PC-9 (cell line): ENCODE data around the gene WWC2. TPM values are rescaled to one million over a fixed set of nuclear protein-coding genes. Genes with fewer than 3 reads are reported as not detected.

ENCODE experiments used
- BruUV-seq: library from RNA; stranded (reverse); fragments of 400-500 nt; replicated peaks from 2 replicates; lab custom pipeline; 2021; lab: Mats Ljungman, UMichigan
- CTCF ChIA-PET: fragments of 300-600 bp; sonication (Branson Sonifier 250); formaldehyde crosslinking; loops from one replicate; lab custom pipeline; 2022; ENCODE audit warnings: antibody characterized with exemption; lab: Charles Lee
- POLR2A ChIA-PET: fragments of 300-600 bp; sonication (Branson Sonifier 250); formaldehyde crosslinking; loops from one replicate; lab custom pipeline; 2022; ENCODE audit warnings: antibody characterized with exemption; ENCODE audit not compliant: unreplicated experiment; lab: Charles Lee
- DNase-seq, 2 experiments: peaks; one replicate each; pipeline versions ENCODE4 v3.0.0 to v3.0.0-alpha.2; 2015 to 2022; ENCODE audit warnings: mixed read lengths in 1 of 2
- H2AFZ ChIP-seq: fragments of 200-600 bp; sonication (generic); 2 replicates; pipeline ENCODE4 v1.8.1; 2017; ENCODE audit warnings: antibody characterized with exemption
- H3F3A ChIP-seq: fragments of 200-600 bp; sonication (generic); 2 replicates; pipeline ENCODE4 v1.8.1; 2017; ENCODE audit warnings: antibody characterized with exemption, mild to moderate bottlenecking, low read depth; ENCODE audit not compliant: insufficient read depth
- H3K27ac ChIP-seq: fragments of 200-600 bp; sonication (generic); 2 replicates; pipeline ENCODE4 v1.6.1; 2016; ENCODE audit warnings: mixed run types
- H3K27me3 ChIP-seq: fragments of 200-600 bp; sonication (generic); 2 replicates; pipeline ENCODE4 v1.6.1; 2016; ENCODE audit warnings: low read depth, mixed run types; ENCODE audit not compliant: insufficient read depth
- H3K36me3 ChIP-seq: fragments of 200-600 bp; sonication (generic); 2 replicates; pipeline ENCODE4 v1.6.1; 2016; ENCODE audit warnings: low read depth, mixed run types
- H3K4me1 ChIP-seq: fragments of 200-600 bp; sonication (generic); replicated peaks from 2 replicates; pipeline ENCODE4 v1.6.1; 2016; ENCODE audit warnings: mixed run types; ENCODE audit not compliant: insufficient read depth
- H3K4me2 ChIP-seq: fragments of 200-600 bp; sonication (generic); 2 replicates; pipeline ENCODE4 v1.6.1; 2017; ENCODE audit warnings: mixed run types
- H3K4me3 ChIP-seq: fragments of 200-600 bp; sonication (generic); 2 replicates; pipeline ENCODE4 v1.6.1; 2016; ENCODE audit warnings: mixed run types
- H3K79me2 ChIP-seq: fragments of 200-600 bp; sonication (generic); 2 replicates; pipeline ENCODE4 v1.6.1; 2017; ENCODE audit warnings: low read depth, mixed run types
- H3K9me2 ChIP-seq: fragments of 200-600 bp; sonication (generic); 2 replicates; pipeline ENCODE4 v1.8.1; 2017; ENCODE audit warnings: mild to moderate bottlenecking; ENCODE audit not compliant: insufficient read depth
- H3K9me3 ChIP-seq: fragments of 200-600 bp; sonication (generic); 2 replicates; pipeline ENCODE4 v1.8.1; 2016; ENCODE audit warnings: low read depth; ENCODE audit not compliant: insufficient read depth
- H4K20me1 ChIP-seq: fragments of 200-600 bp; sonication (generic); 2 replicates; pipeline ENCODE4 v1.8.1; 2017; ENCODE audit not compliant: insufficient read depth
- CTCF ChIP-seq: fragments of 200-600 bp; sonication (generic); conservative IDR thresholded peaks from 2 replicates; pipeline ENCODE4 v1.6.1; 2017; ENCODE audit warnings: mixed run types, antibody characterized with exemption, mild to moderate bottlenecking, moderate library complexity
- EZH2 ChIP-seq: fragments of 200-600 bp; sonication (generic); IDR thresholded peaks from 2 replicates; pipeline ENCODE4 v1.8.0; 2017; ENCODE audit warnings: antibody characterized with exemption, low read depth
- intact Hi-C: fragments of 100-400 bp; cut with micrococcal nuclease; formaldehyde crosslinking; loops from one replicate; pipeline ENCODE4 v1.10.0; 2022; ENCODE audit not compliant: unreplicated experiment
- total RNA-seq: library from RNA; stranded (reverse); gene quantifications from 2 replicates; pipeline ENCODE4 v1.2.3, GENCODE V29; 2021

WWC2 gene
- total RNA-seq, 1 experiment from 2014 or later = 42.3 TPM

DNA sequence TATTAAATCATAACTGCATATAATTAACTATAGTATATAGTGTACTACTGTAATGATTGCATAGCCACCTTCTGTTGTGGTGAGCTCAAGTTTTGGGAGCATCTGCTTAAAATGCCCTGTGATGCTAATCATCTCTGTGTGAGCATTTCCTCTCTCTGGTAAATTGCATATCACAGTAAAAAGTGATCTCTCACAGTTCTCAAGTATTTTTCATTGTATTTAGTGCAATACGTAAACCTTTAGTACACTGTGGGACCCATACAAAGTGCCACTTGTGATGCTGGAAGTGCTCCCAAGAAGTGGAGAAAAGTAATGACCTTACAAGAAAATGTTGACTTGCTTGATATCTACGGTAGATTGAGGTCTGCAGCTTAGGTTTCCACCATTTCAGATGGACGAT lies 82.0 kb downstream of the WWC2 start:
- no peak overlapping the region for H3K4me3 ChIP-seq
- peaks cover 7% of the 10 kb centered on the region; the same call in 1 of the 2 replicates for H3F3A ChIP-seq
- H2AFZ ChIP-seq = no peak overlapping the region
- intact Hi-C loops = loop anchor here (5.0 kb wide), 2 partner anchors 49 to 84 kb away; partner anchors contain the start of gene WWC2
- no peaks in the 10 kb centered on the region for H4K20me1 ChIP-seq
- ChIA-PET POLR2A (no interaction called here), CTCF (no interaction called here)
- 0 out of 2 replicates have a peak, but pooled peaks cover 6% of the 10 kb centered on the region for H3K79me2 ChIP-seq
- no peaks in the 10 kb centered on the region for H3K9me3 ChIP-seq
- H3K27ac ChIP-seq = no peak overlapping the region
- no peak overlapping the region for H3K4me2 ChIP-seq
- no peaks in the 10 kb centered on the region for H3K9me2 ChIP-seq
- BruUV-seq = no TSS peak
- H3K36me3 ChIP-seq = no peaks in the 10 kb centered on the region
- no peaks in the 10 kb centered on the region for H3K27me3 ChIP-seq
- H3K4me1 ChIP-seq = peaks cover 22% of the 10 kb centered on the region
- DNase-seq = no peak
- TF ChIP-seq EZH2 = no peak
- TF ChIP-seq CTCF = no peak

DNA sequence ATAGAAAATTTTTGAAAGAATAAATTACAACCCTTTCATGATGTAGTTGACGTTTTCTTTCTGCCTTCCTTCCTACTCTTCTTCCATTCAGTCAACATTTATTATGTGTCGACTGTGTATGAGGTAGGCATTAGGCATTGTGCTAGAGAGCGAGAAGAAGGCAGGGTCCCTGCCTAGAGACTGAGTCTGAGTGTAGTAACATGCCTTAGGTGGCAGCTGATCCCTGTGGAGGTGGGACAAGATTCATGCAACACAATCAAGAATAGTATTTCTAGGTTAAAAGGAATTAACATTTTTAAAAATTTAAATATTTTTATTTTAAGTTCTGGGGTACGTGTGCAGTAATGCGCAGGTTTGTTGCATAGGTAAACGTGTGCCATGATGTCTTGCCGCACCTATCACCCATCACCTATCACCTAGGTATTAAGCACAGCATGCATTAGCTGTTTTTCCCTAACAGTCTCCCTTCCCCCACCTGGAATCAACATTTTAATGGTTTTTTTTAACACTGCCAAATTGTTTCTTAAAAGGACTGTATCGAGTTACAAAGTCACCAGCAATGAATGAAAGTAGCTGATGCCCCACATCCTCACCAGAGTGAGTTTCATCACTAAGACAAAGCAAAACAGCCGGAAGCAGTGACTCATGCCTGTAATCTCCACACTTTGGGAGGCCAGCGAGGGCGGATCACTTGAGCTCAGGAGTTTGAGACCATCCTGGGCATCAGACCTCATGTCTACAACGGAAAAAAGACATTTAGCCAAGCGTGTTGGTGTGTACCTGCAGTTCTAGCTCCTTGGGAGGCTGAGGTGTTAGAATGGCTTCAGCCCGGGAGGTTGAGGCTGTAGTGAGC lies 84.0 kb downstream of the WWC2 start:
- H2AFZ ChIP-seq = no peak overlapping the region
- POLR2A ChIA-PET = interaction anchor here (0.5 to 0.6 kb wide), 2 partner anchors 59 to 1466 kb away, joined by 5 to 27 read pairs; partner anchors contain the start of genes CASP3 and PRIMPOL
- H3K4me3 ChIP-seq = no peak overlapping the region
- H3F3A ChIP-seq = peaks cover 7% of the 10 kb centered on the region; the same call in 1 of the 2 replicates
- no peak for TF ChIP-seq EZH2
- TF ChIP-seq CTCF = no peak
- CTCF ChIA-PET = interaction anchor here (0.7 kb wide), 1 partner anchor 48 kb away, joined by 6 read pairs; no protein-coding TSS in a partner anchor
- H3K36me3 ChIP-seq = no peaks in the 10 kb centered on the region
- H3K9me2 ChIP-seq = no peaks in the 10 kb centered on the region
- BruUV-seq = no TSS peak
- no peaks in the 10 kb centered on the region for H3K27me3 ChIP-seq
- no peaks in the 10 kb centered on the region for H3K9me3 ChIP-seq
- H3K79me2 ChIP-seq = 0 out of 2 replicates have a peak, but pooled peaks cover 6% of the 10 kb centered on the region
- intact Hi-C loops = loop anchor here (2.0 to 5.0 kb wide), 3 partner anchors 51 to 86 kb away; partner anchors contain the start of gene WWC2
- H4K20me1 ChIP-seq = no peaks in the 10 kb centered on the region
- 0 out of 2 replicates have a peak overlapping the region, but pooled peaks have one; percentile 29 for H3K27ac ChIP-seq
- H3K4me1 ChIP-seq = peaks cover 15% of the 10 kb centered on the region; the same call in 1 of the 2 replicates
- peak; percentile 73 to 84 for DNase-seq
- H3K4me2 ChIP-seq = peak overlapping the region; percentile 51; the same call in 1 of the 2 replicates

- Histone ChIP-seq H3K36me3 (no peaks in the 10 kb centered on the region), H3K79me2 (0 out of 2 replicates have a peak, but pooled peaks cover 6% of the 10 kb centered on the region), H2AFZ (no peak overlapping the region), H3K27me3 (no peaks in the 10 kb centered on the region), H4K20me1 (no peaks in the 10 kb centered on the region), H3K27ac (no peak overlapping the region), H3K4me3 (no peak overlapping the region), H3K4me1 (peaks cover 15% of the 10 kb centered on the region; the same call in 1 of the 2 replicates), H3K9me3 (no peaks in the 10 kb centered on the region), H3K9me2 (no peaks in the 10 kb centered on the region), H3F3A (peaks cover 7% of the 10 kb centered on the region; the same call in 1 of the 2 replicates), H3K4me2 (no peak overlapping the region)
- CTCF ChIA-PET = no interaction called here
- no peak for TF ChIP-seq CTCF
- no peak for TF ChIP-seq EZH2
- DNase-seq = no peak
- intact Hi-C loops = loop anchor here (2.0 to 5.0 kb wide), 3 partner anchors 52 to 87 kb away; partner anchors contain the start of gene WWC2
- BruUV-seq = no TSS peak
- POLR2A ChIA-PET = interaction anchor here (0.6 kb wide), 2 partner anchors 60 to 70 kb away, joined by 4 to 27 read pairs; no protein-coding TSS in a partner anchor
Measured at GRCh38 chr4:183183906-183184535, 85.0 kb downstream of the WWC2 start.
